Uterus (tissue), 4 donors: ENCODE measurements around the gene LRRC4C. TPM values are rescaled to one million over a fixed set of nuclear protein-coding genes. Genes with fewer than 3 reads are reported as not detected.

ENCODE experiments used
- DNase-seq, 2 donors: peaks; one replicate each; pipeline ENCODE4 v3.0.0-alpha.2; 2019 to 2020
- H3K27ac ChIP-seq, 2 donors: fragments of 200-600 bp; sonication (generic); 1 replicate in 1 of 2; 2 replicates in 1 of 2; pipeline ENCODE4 v1.5.1; 2016 to 2018
- H3K27me3 ChIP-seq, 2 donors: fragments of 200-600 bp; sonication (generic); one replicate each; pipeline ENCODE4 v1.5.1; 2018 to 2019; ENCODE audit warnings: control low read depth in 1 of 2
- H3K36me3 ChIP-seq, 2 donors: fragments of 200-600 bp; sonication (generic); one replicate each; pipeline ENCODE4 v1.5.1; 2019; ENCODE audit warnings: control low read depth in 1 of 2
- H3K4me1 ChIP-seq, 2 donors: fragments of 200-600 bp; sonication (generic); one replicate each; pipeline ENCODE4 v1.5.1; 2018 to 2019; ENCODE audit warnings: control low read depth in 1 of 2
- H3K4me3 ChIP-seq, 2 donors: fragments of 200-600 bp; sonication (generic); 1 replicate in 1 of 2; 2 replicates in 1 of 2; pipeline ENCODE4 v1.5.1; 2018 to 2019; ENCODE audit warnings: mild to moderate bottlenecking in 1 of 2
- H3K9me3 ChIP-seq, 2 donors: fragments of 200-600 bp; sonication (generic); one replicate each; pipeline ENCODE4 v1.5.1; 2019; ENCODE audit warnings: control low read depth in 1 of 2
- POLR2A ChIP-seq, 2 donors: fragments of 450-650 bp; IDR thresholded peaks; one replicate each; pipeline ENCODE4 v1.6.1; 2016; ENCODE audit warnings: antibody characterized with exemption in 2 of 2, mild to moderate bottlenecking in 1 of 2, moderate library complexity in 1 of 2
- intact Hi-C: fragments of 100-400 bp; cut with DNase I; formaldehyde crosslinking; loops from one replicate; pipeline ENCODE4 v1.15.1; 2023; ENCODE audit warnings: low total_unique reads
- total RNA-seq, 4 donors: library from RNA; depleted of rRNA in 3 of 4; stranded (reverse); fragments of >200 nt in 3 of 4; gene quantifications; one replicate each; pipeline versions ENCODE4 v1.1.0 to v1.2.4, GENCODE V29; 2014 to 2023
- TF ChIP-seq, protein P1 (sequence below), 4 experiments: fragments of 200-600 bp in 2 of 4; fragments of 450-650 bp in 2 of 4; sonication (generic) in 2 of 4; IDR thresholded peaks; one replicate each; pipeline ENCODE4 v1.5.1; 2016 to 2019; ENCODE audit warnings: antibody characterized with exemption in 4 of 4, mild to moderate bottlenecking in 2 of 4, moderate library complexity in 1 of 4
- donor health status: DM: yes; HTN: yes; CAD: no.

Gene LRRC4C
- total RNA-seq, 4 donors from 2014 or later = 1.5 to 16.9 (median 2.1) TPM; not detected in 1

DNA sequence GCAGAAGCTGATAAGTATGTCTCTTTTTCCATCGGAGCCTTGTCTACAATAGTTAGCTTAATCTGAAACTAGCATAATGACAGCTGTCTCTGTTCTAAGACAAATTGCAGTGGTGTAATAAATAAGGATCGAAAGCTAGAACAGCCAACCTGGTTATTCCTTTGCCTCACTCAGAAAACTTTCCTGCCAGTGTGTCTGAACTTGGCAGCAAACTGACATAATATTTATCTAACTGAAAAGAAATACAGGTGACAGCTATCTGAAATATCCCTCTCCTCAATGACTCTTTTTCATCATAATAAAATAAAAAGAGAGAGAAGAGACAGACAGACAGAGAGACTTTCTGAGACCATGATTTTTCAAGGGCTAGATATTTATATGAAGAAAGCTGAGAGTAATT, 642.5 kb downstream of the LRRC4C start:
- no peak for DNase-seq
- Histone ChIP-seq H3K27me3 (no peaks in the 10 kb centered on the region), H3K4me3 (no peak overlapping the region), H3K4me1 (no peaks in the 10 kb centered on the region), H3K36me3 (no peaks in the 10 kb centered on the region), H3K27ac (no peak overlapping the region), H3K9me3 (no peaks in the 10 kb centered on the region)
- intact Hi-C loops = no loop called here
- no peak for TF ChIP-seq POLR2A (IDR thresholded peaks at IDR 0.05)
- TF ChIP-seq, protein P1, sequence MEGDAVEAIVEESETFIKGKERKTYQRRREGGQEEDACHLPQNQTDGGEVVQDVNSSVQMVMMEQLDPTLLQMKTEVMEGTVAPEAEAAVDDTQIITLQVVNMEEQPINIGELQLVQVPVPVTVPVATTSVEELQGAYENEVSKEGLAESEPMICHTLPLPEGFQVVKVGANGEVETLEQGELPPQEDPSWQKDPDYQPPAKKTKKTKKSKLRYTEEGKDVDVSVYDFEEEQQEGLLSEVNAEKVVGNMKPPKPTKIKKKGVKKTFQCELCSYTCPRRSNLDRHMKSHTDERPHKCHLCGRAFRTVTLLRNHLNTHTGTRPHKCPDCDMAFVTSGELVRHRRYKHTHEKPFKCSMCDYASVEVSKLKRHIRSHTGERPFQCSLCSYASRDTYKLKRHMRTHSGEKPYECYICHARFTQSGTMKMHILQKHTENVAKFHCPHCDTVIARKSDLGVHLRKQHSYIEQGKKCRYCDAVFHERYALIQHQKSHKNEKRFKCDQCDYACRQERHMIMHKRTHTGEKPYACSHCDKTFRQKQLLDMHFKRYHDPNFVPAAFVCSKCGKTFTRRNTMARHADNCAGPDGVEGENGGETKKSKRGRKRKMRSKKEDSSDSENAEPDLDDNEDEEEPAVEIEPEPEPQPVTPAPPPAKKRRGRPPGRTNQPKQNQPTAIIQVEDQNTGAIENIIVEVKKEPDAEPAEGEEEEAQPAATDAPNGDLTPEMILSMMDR (IDR thresholded peaks at IDR 0.05) = no peak

DNA sequence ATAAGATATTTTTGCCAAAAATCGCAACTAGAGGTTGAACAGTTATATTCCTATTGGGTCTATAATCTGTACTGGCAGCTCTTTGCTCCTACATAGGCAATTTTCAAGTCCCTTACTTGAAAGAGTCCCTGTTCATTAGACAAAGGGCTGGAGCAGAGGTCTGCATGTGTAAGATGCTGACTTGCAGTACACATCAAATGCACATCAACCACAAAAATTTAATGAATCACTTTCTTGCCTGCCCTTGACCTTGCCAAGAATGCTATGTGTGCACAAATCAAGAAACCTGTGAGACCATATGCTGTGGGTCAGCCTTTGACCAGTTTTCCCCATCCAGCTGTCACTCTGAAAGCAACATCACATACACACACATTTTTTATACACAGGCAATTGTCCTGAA, 661.5 kb downstream of the LRRC4C start:
- Histone ChIP-seq H3K27me3 (no peaks in the 10 kb centered on the region), H3K36me3 (no peaks in the 10 kb centered on the region), H3K4me3 (no peak overlapping the region), H3K4me1 (no peaks in the 10 kb centered on the region), H3K27ac (no peak overlapping the region), H3K9me3 (no peaks in the 10 kb centered on the region)
- DNase-seq = no peak
- intact Hi-C loops = no loop called here
- no peak for TF ChIP-seq POLR2A (IDR thresholded peaks at IDR 0.05)
- TF ChIP-seq, protein P1 (IDR thresholded peaks at IDR 0.05) = no peak

DNA sequence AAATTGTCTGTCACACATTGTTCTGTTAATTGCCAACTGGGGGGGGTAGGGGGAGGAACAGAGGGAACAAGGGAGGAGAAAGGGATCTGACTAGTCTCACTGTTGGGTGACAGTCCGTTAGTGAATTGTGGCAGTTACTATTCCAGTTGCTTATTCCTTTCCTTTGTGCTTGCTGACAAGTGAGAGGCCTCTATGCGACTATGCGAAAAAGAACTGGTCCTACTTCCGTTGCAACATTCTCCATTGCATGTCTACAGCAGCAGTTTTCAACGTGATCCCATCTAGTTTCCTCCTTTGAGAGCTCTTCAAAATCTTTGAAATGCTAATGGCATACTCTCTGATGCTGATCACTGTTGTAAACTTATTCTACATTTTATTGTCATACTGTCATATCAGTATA, 672.2 kb downstream of the LRRC4C start:
- Histone ChIP-seq H3K36me3 (no peaks in the 10 kb centered on the region), H3K4me1 (no peaks in the 10 kb centered on the region), H3K27me3 (no peaks in the 10 kb centered on the region), H3K4me3 (no peak overlapping the region), H3K9me3 (no peaks in the 10 kb centered on the region), H3K27ac (no peak overlapping the region)
- intact Hi-C loops = no loop called here
- TF ChIP-seq, protein P1 (IDR thresholded peaks at IDR 0.05) = no peak
- TF ChIP-seq POLR2A (IDR thresholded peaks at IDR 0.05) = no peak
- no peak for DNase-seq

DNA sequence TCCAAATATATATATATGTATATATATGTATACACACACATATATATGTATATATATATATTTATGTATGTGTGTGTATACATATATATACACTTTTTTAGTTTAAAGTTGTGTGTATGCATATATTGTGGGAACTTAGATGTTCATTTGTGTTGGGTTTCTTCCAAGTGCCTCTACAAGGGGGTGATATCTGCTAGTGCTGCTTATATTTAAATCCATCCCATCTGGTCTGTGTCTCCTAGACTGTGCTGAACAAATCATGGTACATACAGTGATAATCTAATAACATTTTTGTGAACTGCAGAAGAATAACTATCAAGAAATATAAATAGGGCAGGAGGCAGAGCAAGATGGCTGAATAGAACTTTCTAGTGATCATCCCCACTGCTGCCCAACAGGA, 696.4 kb downstream of the LRRC4C start:
- no peak for TF ChIP-seq POLR2A (IDR thresholded peaks at IDR 0.05)
- TF ChIP-seq, protein P1 (IDR thresholded peaks at IDR 0.05) = no peak
- H3K4me1 ChIP-seq = no peaks in the 10 kb centered on the region
- H3K27me3 ChIP-seq = no peaks in the 10 kb centered on the region
- H3K27ac ChIP-seq = no peak overlapping the region
- no peak overlapping the region for H3K4me3 ChIP-seq
- intact Hi-C loops = no loop called here
- no peak for DNase-seq
- H3K9me3 ChIP-seq = no peaks in the 10 kb centered on the region
- no peaks in the 10 kb centered on the region for H3K36me3 ChIP-seq

DNA sequence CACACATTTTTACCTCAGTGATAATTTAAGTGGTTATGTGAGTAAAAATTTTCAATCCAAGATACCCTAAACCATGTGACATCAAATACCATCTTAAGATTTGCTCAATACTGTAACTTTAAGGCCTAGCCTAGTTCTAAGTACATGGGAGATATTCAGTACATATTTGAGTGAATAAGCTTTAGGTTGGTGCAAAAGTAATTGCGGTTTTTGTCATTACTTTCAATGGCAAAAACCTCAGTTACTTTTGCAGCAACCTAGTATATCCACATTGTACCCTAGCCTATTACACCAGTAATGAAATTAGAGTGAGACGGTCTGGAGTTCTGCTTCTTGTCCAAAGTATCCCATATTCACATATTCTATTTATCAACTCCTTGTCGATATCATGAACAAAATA, 700.1 kb downstream of the LRRC4C start:
- Histone ChIP-seq H3K4me1 (no peaks in the 10 kb centered on the region), H3K27me3 (no peaks in the 10 kb centered on the region), H3K27ac (no peak overlapping the region), H3K9me3 (no peaks in the 10 kb centered on the region), H3K4me3 (no peak overlapping the region), H3K36me3 (no peaks in the 10 kb centered on the region)
- TF ChIP-seq, protein P1 (IDR thresholded peaks at IDR 0.05) = no peak
- no peak for TF ChIP-seq POLR2A (IDR thresholded peaks at IDR 0.05)
- no peak for DNase-seq
- intact Hi-C loops = no loop called here
